HTR-8/SVneo (cell line): ENCODE data around the gene MYBPC2.
"Not testable (repeated sequence)": the region's sequence is repeated elsewhere in the genome, so short reads cannot be mapped to it uniquely, and the experiment has no call there.

ENCODE experiments used
- DNase-seq: peaks from one replicate; pipeline ENCODE4 v3.0.0; 2011; ENCODE audit warnings: low spot score, mixed read lengths; ENCODE audit not compliant: insufficient read length
- FAIRE-seq: peaks from 2 replicates; lab custom pipeline; 2011; peaks lifted over from hg19 to GRCh38; lab: Jason Lieb, UNC

MYBPC2 gene

DNA sequence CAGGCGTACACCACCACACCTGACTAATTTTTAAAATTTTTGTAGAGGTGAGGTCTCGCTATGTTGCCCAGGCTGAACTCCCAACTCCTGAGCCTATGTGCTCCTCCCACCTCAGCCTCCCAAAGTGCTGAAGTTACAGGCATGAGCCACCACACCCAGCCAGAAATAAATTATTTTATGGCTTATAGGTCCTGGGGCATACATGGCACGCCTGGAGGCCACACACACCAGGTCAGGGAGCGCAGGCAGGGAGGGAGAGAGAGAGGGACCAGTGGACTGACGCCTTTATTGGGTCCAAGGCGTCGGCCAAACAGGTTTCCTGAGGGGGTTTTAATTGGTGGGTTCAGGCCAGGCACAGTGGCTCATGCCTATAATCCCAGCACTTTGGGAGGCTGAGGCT, 7.1 kb upstream of the MYBPC2 start:
- no peak for FAIRE-seq
- DNase-seq = no peak

DNA sequence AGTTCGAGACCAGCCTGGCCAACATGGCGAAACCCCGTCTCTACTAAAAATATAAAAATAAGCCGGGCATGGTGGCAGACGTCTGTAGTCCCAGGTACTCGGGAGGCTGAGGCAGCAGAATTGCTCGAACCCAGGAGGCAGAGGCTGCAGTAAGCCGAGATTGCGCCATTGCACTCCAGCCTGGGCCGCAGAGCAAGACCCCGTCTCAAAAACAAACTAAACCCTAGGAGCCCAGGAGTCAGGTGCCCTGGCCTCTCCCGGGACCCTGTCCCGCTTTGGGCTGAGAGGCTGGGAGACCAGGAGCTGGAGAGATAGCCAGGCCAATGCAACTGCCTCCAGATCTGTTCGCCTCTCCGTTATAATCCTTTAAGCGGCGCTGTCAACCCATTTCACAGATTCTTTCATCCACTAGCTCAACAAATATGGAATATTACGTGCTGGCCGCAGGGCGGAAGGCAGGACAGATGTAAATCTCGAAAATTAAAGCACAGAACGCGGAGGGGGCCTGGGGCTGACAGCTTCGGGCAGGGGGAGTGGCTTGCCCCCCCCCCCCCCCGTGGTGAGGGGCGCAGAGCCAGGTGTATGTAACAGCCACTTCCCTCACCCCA, 5.3 kb upstream of the MYBPC2 start:
- DNase-seq (no peak), FAIRE-seq (no peak)

DNA sequence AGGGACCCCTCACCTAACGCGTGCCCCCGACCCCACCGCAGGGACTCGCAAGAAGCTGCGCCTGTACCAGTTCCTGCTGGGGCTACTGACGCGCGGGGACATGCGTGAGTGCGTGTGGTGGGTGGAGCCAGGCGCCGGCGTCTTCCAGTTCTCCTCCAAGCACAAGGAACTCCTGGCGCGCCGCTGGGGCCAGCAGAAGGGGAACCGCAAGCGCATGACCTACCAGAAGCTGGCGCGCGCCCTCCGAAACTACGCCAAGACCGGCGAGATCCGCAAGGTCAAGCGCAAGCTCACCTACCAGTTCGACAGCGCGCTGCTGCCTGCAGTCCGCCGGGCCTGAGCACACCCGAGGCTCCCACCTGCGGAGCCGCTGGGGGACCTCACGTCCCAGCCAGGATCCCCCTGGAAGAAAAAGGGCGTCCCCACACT, 4.7 kb upstream of the MYBPC2 start:
- no peak for FAIRE-seq
- no peak for DNase-seq

DNA sequence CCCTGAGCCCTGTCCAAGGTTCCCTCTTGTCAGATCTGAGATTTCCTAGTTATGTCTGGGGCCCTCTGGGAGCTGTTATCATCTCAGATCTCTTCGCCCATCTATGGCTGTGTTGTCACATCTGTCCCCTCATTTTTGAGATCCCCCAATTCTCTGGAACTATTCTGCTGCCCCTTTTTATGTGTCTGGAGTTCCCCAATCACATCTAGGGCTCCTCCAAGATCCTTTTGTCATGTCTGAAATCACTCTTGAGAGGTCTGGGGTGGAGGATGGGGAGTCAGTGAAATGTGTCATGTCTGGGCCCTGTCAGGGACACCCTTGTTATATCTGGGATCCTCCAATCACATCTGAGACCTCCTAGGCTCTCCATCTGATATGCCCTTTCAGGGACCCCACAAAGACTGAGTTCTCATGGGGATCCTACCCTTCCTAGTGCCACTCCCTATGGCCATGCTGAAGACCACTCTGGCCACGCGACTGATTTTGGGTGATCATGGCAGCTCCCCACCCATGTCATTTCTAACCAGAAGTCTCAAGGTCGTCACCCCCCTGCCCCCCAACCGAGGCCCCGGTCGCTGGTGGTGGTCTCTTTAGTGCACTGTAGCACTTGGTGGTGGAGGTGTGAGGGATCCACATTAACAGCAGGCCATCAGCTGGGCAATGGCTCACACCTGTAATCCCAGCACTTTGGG, 3.8 kb upstream of the MYBPC2 start:
- no peak for DNase-seq
- no peak for FAIRE-seq

DNA sequence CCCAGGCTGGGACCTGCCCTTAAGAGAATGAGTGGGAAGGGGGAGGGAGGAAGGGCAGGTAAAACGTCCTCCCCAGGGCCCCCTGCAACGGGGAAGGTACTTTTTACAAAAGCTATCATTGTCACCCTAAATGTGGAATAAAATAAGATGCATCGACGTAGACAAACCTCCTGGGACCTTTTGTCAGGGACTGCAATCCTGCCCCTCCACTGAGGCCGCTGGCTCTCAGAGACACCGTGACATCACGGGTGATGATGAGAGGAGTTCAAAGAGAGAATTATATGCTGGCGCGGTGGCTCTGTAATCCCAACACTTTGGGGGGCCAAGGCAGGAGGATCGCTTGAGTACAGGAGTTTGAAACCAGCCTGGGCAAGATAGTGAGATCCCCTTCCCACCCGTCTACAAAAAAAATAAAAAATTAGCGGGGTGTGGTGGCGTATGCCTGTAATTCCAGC, 1.8 kb upstream of the MYBPC2 start:
- DNase-seq (no peak), FAIRE-seq (no peak)

DNA sequence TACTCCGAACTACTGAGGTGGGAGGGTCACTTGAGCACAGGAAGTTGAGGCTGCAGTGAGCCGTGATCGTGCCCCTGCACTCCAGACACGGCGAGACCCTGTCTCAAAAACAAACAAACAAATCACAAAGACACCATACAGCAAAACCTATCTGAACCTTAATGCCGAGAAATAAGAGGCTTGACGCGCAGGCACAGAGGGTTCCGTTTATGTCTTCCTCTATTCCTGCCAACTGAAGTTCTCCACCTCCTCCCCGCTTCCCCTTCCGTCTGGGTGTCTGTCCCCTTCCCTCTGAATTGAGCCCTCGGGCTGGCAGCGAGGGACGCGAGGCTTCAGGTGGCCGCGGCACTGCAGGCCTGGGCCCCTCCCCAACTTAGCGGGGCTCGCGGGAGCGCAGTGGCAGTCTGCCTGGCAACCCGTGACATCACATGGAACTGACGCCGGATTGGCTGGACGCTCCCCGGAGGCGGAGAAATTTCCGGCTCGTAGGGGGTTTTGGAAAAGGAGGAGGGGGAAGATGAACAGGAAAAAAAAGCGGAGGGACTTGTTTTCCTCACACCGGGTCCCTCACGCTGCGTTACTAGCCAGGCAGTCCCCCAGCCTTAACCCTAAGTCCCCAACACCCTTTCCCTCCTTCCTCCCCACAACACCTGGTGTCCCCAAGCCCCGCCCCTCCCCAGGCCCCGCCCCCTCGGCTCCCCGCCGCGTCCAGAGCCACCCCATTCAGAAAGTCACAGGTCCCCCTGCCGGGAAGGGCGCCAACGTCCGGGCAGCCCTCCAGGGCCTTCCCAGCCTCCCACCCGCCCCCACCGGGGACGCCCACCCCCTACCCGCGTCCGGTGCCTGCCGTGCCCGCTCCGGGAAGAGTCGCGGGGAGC, 1.1 kb upstream of the MYBPC2 start:
- DNase-seq (peak; percentile 89), FAIRE-seq (peak; percentile 96)

DNA sequence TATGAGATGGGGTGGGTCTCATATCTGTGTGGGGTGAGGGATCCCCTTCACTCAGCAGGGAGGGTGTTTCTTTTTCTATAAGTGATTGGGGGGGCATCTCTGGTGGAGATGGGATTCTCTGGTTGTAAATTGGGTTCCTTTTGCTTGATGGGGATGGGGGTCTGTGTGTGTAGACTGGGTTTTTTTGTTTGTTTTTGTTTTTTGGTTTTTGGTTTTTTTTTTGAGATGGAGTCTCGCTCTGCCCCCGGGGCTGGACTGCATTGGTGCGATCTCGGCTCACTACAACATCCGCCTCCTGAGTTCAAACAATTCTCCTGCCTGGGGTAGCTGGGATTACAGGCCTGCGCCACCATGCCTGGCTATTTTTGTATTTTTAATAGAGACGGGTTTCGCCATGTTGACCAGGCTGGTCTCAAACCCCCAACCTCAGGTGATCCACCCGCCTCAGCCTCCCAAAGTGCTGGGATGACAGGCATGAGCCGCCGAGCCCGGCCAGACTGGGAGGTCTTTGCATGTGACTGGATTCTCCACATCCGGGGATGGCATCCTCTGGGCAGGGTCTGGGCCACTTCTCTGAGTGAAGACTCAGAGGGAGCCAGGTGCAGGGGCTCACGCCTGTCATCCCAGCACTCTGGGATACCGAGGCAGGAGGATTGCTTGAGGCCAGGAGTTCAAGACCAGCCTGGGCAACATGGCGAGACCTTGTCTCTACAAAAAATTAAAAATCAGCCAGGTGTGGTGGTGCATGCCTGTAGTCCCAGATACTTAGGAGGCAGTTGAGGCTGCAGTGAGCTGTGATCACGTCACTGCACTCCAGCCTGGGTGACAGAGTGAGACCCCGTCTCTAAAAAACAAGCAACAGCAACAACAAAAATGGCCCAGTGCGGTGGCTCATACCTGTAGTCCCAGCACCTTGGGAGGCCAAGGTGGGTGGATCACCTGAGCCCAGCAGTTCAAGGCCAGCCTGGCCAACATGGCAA, 799 bp downstream of the MYBPC2 start:
- no peak for FAIRE-seq
- no peak for DNase-seq

DNA sequence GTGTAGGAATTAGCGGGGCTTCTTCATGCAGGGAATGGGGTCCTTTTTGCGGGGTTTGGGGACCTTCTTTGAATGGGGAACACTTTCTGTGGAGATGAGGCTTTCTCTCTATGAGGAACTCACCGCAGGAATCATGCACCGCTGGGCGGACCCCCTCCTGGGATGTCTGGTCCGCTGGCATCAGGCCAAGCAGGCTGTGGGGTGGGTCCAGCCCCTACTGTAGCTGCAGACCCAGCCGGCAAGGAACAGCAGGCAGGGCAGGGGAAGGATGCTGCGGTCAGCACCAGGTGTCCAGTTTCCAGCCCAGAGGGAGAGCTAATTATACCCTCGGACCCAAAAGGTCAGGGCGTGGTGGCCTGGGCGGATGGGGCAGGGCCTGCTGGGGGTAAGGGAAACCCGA, 1.8 kb downstream of the MYBPC2 start:
- FAIRE-seq (no peak), DNase-seq (no peak)

DNA sequence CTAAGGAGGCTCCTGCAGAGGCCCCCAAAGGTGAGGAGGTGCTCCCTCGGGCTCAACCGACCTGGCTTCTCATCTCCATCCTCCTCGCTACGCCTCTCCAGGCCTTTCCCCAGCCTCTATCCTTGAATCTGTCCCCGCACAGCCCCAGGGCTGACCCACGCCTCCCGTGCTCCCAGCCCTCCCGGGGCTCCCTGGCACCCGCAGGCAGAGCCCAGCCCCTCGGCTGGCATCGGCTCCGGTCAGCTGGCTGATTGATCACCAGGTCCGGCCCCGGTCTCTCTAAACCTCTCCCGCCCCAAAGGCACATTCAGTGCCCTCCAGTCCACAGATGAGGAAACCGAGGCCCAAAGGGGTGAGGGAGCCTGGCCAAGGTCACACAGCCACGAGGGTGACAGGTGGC, 2.5 kb downstream of the MYBPC2 start:
- no peak for FAIRE-seq
- no peak for DNase-seq

DNA sequence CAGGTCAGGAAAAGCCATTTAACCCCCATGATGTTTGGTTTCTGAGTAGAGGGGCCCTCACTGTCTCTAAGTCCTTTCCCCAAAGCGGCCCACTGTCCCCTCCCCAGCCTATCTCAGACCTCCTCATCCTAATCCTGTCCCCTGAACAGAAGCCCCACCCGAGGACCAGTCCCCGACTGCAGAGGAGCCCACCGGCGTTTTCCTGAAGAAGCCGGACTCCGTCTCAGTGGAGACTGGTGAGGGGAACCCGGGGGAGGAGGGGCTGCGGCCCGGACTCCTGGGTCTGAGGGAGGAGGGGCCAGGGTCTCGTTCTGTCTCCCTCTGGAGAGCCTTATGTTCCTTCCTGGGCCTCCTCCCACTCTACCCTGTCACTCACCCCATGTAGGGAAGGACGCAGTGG, 2.9 kb downstream of the MYBPC2 start:
- no peak for DNase-seq
- no peak for FAIRE-seq

DNA sequence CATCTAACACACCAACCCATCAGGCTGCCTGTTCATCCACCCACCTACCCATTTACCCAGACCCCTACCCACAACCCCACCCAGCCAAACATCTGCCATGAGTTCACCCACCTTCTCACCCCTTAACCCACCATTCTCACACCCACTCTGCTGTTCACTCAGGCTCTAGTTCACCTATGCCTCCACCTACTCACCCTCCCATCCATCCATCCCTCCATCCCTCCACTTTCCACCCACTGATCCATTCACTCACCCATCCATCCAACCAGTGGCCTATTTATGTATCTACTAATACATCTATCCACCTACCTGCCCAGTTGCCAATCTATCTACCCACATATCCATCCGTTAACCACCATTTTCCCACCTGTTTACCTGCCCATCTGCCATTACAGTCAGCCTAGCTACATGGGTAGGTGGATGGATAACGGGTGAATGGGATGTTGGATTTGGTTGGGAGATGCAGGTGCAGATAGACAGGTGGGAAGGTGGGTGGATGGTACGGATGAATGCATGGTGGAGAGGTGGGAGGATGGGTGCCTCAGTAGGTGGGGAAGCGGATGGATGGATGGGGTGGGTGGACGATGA, 5.3 kb downstream of the MYBPC2 start:
- DNase-seq (no peak), FAIRE-seq (no peak)

DNA sequence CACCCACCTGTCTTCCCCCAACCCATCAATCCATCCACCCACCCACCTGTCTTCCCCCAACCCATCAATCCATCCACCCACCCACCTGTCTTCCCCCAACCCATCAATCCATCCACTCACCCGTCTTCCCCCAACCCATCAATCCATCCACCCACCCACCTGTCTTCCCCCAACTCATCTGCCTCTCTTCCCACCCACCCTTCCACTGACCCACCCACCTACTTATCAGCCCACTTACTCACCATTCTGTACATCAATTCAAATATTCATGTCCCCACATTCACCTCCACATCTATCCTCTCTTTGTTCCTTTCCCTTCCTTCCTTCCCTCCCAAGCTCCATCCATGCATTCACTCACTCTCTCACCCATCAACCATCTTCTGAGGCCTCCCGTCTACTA, 6.4 kb downstream of the MYBPC2 start:
- DNase-seq, FAIRE-seq: not testable (repeated sequence)

DNA sequence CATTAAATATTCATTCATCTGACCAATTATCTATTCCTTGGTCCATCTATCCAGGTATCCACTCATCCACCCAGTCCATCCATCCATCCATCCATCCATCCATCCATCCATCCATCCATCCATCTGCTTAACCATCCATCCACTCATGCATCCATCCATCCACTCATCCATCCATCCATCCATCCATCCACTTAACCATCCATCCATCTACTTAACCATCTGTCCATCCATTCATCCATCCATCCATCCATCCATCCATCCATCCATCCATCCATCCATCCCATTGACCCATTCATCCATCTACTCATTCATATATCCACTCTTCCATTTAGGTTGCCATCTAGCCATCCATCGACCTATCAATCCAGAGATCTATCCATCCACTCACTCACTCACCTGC, 11.4 kb downstream of the MYBPC2 start:
- FAIRE-seq (no peak), DNase-seq (no peak)

DNA sequence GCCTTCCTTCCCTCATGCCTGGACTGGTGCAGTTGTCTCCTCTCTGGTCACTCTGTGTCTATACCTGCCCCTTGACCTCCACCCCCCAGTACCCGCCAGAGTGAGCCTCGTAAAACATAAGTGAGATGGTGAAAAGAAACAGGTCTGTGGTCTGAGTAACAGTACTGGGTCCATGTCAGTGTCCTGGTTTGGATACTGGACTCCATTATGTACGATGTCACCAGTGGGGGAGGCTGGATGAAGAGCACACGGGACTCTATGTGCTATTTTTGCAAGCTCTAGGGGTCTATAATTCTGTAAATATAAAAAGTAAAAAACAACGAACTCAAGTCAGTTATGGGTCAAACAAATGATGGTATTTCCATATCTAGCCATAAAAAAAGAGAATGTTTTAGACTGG, 14.4 kb downstream of the MYBPC2 start:
- FAIRE-seq (no peak), DNase-seq (no peak)

DNA sequence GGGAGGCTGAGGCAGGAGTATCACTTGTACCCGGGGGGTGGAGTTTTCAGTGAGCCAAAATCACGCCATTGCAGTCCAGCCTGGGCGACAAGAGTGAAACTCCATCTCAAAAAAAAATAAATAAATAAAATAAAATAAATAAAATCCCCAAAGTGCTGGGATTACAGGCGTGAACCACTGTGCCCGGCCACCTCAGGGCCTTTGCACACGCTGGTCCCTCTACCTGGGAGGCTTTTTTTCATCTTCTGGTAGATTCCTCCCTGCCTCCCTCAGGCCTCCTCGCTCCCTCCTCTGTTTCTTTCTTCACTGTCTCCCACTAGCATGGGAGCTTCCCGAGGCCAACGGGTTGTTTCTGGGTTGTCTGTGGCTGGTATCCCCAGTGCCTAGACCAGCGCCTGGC, 15.1 kb downstream of the MYBPC2 start:
- FAIRE-seq (no peak), DNase-seq (no peak)

DNA sequence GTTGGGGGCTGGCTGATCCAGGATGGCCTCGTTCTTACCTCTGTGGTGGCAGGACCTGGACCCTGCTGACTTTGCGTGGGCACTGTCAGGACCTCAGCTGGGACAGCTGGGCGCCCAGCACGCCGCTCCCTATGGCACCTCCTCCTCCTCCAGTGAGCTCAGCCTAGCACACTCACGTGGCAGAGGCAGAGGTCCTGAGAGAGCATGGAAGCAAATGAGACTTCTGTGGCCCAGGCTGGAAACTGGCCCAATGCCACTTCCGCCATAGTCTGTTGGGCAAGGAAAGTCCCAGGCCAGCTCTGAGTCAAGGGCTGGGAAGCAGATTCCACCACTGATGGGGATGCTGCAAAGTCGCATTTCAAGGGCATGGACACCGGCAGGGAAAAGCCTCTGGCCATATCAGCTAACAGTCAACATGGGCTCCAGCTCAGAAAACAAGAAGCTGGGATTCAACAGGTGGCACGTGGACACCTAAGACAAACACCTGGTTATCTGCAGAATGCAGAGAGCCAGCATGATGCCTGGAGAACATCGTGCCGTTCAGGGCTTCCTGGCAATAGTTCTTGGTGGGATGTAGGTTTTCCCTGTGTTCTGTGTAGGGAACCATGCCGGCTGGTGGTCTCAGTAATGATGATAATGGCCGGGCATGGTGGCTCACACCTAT, 16.7 kb downstream of the MYBPC2 start:
- FAIRE-seq (peak; percentile 38), DNase-seq (no peak)

DNA sequence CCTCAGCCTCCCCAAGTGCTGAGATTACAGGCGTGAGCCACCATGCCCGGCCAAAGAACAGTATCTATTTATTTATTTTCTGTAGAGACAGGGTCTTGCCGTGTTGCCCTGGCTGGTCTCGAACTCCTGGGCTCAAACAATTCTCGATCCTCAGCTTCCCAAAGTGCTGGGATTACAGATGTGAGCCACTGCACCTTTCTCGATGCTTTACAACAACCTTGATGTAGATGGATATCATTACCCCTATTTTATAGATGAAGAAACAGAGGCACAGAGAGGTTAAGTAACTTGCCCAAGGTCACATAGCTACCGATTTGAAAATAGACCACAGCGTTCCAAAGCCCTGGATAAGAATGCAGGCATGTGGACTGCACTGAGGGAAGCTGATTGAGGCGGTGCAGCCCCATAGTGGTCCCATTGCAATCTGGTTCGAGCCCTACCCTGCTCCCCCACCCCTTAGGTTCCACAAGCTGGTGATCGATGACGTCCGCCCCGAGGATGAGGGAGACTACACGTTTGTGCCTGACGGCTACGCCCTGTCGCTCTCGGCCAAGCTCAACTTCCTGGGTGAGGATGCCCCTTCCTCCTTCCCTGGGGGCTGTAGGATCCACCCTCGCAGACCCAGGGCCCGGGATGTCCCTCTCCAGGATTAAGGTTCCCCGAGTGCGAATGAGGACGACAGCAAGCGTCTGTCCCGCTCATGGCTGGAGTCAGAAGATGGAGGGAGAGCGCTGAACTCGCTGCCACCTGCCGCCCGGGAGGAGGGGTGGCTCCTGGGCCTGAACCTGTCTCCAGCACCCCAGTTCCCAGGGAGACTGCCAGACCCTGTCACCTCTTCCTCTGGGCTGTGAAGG, 17.9 kb downstream of the MYBPC2 start:
- no peak for FAIRE-seq
- no peak for DNase-seq

DNA sequence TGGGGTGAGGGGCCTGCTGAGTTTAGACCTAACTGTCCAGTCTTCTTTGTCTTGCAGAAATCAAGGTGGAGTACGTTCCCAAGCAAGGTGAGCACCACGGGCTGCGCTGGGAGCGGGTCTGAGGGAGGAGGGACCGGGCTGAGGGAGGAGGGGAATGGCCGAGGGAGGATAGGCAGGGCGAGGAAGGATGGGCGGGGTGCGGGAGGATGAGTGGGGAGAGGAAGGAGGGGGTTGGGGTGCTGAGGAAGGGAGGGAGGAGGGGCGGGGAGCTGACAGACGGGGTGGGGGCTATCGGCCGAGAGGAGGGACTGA, 18.5 kb downstream of the MYBPC2 start:
- FAIRE-seq (no peak), DNase-seq (no peak)
